GM19467 (cell line): ENCODE results near the gene SRP72.
"Not testable (repeated sequence)": the region's sequence is repeated elsewhere in the genome, so short reads cannot be mapped to it uniquely, and the experiment has no call there.

Experiments
- ATAC-seq: cut with Tn5 transposase; IDR thresholded peaks from one replicate; pipeline ENCODE4 v1.9.1; 2021; ENCODE audit warnings: mild to moderate bottlenecking, moderate library complexity; ENCODE audit not compliant: unreplicated experiment

The SRP72 gene

GRCh38 chr4:56465599-56466295, 1.7 kb upstream of the SRP72 start:
- no peak for ATAC-seq

- not testable (repeated sequence) for ATAC-seq
Observed at GRCh38 chr4:56466296-56466761, 1.1 kb upstream of the SRP72 start.

DNA sequence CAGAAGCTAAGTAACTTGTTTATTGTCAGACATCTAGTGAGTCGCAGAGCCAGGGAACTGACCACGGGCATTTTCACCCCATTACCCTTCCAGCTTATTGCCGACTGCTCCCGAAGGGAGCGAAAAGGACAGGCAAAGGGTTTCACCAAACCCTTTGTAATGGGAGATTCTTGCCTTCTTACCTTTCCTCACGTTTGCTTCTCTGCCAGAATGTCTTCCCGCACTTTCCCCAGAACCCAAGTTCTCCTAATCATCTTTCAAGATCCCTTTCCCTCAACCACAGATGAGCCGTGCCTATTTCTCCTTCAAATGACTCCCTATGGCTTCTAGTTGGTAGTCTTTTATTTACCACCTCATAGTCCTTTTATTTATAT, 520 bp upstream of the SRP72 start:
- no peak for ATAC-seq

DNA sequence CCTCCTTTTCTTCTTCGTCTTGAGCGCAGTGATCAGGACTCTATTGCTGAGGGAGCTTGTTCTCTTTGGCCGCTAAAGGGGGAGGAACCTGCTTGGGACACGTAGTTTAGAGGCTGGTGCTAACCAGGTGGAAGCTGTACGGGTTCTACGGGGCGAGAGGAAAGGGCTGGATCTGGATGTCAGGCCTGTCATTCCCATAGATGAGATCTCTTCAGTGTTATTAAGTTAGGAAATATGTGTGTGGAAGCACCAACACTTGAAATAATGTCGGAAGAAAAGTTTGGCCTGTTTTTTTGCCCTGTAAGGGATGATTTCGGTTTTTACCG, 643 bp downstream of the SRP72 start:
- ATAC-seq, result peak; percentile 39

- ATAC-seq, result no peak
Observed at GRCh38 chr4:56469489-56470210, 2.2 kb downstream of the SRP72 start.

DNA sequence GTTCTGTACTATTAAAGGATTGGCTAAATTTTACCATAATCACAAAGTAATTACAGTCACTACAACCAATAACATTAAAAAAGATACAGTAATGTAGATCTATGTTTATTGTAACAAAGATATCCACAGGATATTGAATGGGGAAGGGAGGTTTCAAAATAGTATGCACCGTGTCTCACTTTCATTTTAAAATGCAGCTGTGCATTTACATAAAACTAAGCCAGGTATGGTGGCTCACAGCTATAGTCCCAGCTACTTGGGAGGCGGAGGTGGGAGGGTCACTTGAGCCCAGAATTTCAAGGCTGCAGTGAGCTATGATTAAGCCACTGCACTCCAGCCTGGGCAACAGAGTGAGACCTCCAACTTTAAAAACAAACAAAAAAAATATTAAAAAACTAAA, 8.5 kb downstream of the SRP72 start:
- ATAC-seq, result peak; percentile 81

DNA sequence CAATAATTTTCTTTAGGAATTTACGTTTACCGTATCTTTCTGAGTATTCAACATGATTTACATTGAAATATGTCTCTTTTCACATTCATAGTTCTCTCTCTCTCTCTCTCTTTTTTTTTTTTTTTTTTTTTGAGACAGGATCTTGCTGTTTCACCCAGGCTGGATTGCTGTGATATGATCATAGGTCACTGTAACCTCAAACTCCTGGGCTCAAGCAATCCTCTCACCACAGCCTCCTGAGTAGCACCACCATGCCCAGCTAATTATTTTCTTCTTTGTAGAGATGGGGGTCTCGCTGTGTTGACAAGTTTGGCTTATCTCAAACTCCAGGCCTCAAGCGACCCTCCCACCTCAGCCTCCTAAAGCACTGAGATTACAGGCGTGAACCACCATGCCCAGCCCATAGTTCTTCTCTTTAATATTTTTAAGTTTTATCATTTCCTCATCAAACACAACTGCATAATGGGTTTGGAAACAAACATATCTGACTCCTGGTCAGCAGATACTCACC, 9.8 kb downstream of the SRP72 start:
- ATAC-seq, result no peak

DNA sequence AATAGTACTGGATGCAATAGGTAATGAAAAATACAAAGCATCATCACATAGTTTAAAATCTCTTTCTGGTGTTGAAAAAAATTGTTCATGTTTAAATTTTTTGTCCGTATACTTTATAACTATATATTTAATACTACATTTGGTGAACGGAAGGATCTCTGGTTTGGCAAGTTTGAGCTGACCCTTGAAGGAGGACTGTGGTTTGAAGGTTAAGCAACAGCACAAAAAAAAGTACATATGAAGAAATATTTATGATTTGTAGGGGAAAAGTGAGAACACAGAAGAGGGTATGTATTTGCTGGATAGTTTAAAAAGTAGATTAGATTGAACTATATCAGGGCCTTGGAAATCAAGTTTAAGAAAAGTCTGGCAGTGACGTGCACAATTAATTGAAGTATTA, 13.3 kb downstream of the SRP72 start:
- no peak for ATAC-seq

GRCh38 chr4:56496241-56496640, 28.8 kb downstream of the SRP72 start:
- no peak for ATAC-seq

- ATAC-seq, result peak; percentile 59
Observed at GRCh38 chr4:56505269-56506130, 38.1 kb downstream of the SRP72 start, which contains the start of gene ARL9. Gene ARL9 (plus strand): TSS chr4:56505791. CDS start chr4:56505863, 72 bp downstream.

- ATAC-seq, result no peak
Observed at GRCh38 chr4:56511098-56511497, 43.7 kb downstream of the SRP72 start.

GRCh38 chr4:56512166-56512565, 44.7 kb downstream of the SRP72 start:
- ATAC-seq, result no peak

GRCh38 chr4:56513517-56513916, 46.1 kb downstream of the SRP72 start:
- ATAC-seq, result no peak

DNA sequence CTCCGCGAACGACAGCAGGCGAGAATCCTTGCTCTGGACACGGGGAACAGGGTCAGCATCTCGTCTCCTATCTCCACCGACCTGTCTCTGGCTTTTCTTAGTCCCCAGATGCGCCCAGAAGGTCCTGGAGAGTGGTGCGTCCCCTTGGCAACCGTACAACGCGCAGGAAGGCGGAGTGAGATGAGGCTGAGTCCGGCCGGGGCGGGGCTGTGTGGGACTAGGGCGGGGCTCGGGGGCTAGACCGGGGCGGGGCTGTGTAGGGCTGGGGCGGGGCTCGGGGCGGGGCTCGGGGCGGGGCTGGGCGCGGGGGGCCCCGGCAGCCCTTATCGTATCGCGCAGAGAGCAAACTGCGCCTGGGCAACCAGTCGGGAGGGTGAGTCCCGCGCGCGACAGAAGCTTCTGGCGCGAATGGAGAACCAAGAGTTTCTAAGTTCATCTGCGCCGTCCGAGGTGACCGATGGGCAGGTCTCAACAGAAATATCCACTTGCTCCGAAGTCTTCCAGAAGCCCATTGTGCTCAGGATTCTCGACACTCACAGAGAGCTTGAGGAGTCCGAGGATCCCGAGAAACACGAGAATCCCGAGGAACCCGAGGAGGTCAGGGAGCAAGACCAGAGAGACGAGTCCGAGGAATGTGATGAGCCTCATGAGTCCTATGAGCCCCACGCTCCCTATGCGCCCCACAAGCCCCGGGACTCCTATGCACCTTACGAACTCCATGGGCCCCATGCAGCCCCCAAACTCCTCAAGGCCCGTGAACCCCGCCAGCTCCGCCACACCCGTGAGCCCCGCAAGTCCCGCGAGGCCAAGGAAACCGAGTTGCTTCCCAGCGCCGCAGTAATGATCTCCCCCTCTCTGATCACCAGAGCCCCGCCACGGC, 63.1 kb downstream of the SRP72 start:
- peak; percentile 95 for ATAC-seq

GRCh38 chr4:56531149-56531770, 63.8 kb downstream of the SRP72 start:
- ATAC-seq, result no peak

DNA sequence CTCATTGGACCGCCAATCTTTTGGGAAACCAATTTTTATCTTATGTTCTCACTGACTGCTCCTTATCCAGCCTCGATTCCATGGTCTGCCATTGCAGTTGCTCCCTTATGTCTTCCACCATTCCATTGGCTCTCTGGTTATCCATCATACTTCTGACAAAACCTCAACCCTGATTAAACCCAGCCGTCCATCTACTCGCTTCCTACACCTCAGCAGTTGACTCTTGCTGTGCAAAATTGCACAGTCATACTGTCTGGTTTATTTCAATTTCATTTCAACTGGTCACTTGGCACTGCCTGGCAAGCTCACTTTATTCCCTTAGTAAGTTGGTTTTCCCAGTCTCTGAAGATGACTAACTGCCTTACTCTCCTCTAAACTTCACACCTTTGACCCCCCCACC, 64.4 kb downstream of the SRP72 start:
- ATAC-seq, result no peak

GRCh38 chr4:56532239-56532638, 64.8 kb downstream of the SRP72 start:
- no peak for ATAC-seq

DNA sequence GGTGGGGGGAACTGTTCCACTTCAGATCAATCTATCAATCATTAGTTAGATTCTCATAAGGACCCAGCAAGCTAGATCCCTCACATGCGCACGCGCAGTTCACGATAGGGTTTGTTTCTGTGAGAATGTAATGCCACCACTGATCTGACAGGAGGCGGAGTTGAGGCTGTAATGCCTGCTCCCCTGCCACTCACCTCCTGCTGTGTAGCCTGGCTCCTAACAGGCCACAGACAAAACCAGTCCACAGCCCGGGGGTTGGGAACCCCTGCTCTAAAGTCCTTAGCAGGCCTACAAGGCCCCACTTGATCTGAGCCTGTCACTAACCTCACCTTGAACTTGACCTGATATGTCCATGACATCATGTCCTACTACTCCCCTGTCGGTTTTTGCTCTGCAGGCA, 68.5 kb downstream of the SRP72 start:
- ATAC-seq, result no peak

GRCh38 chr4:56537147-56537546, 69.7 kb downstream of the SRP72 start:
- no peak for ATAC-seq

GRCh38 chr4:56540826-56541225, 73.4 kb downstream of the SRP72 start:
- no peak for ATAC-seq
